ENCODE measurements around the gene CHRDL2. TPM values are rescaled to one million over a fixed set of nuclear protein-coding genes. Genes with fewer than 3 reads are reported as not detected.

The CHRDL2 gene
- total RNA-seq = 0.16 and 0.17 TPM in 2 replicates

GRCh38 chr11:74731301-74732094 lies at the start of gene CHRDL2:
Gene CHRDL2 (minus strand): TSS chr11:74731426. CDS start chr11:74730888, 538 bp downstream.

DNA sequence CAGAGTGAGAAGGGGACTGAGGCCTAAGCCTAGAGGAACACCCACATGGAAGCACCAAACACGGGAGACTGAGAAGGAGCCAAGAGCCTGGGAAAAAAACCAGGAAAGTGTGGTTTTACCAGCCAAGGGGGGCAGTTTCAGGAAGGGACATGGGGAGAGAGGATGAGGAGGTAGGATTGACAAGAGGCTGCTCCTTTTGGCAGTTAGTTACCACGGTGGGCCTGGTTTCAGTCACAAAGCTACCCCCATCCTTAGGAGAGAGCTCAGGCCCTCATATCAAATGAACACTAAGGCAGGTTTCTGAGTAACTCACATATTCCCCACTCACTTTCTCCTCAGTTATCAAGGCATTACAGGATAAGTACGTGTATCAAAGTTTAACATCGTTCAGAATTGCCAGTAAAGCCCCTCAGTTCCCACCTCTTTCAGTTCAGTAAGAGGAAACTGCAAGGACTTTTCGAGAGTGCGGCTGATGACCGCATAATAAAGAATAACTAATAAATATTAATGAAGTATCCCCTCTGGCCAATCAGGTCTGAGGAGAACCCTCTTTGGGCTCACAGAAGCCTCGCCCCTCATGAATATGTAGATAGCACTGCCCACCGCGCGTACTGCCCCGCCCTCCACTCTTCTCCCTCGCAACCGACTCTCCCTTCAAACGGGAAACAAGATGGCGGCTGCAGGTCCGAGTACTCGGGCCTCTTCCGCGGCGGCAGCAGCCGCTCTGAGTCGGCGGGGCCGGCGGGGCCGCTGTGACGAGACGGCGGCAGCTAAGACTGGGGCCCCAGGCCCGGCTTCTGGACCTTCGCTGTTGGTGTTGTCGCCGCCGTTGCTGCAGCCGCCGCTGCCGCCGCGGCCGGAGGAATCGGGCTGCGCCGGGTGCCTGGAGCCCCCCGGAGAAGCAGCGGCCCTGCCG lies 17.2 kb upstream of the CHRDL2 start, which contains the start of gene RNF169:
Gene RNF169 (plus strand): TSS at position 639 of the 916 bp plus-strand sequence. CDS start 32 bp downstream, at position 671.

Other genes starting within 250 kb of the CHRDL2 start
- gene LIPT2, start 237.7 kb downstream of the CHRDL2 start, total RNA-seq = 0.77 and 2.0 TPM in 2 replicates
- gene POLD3, start 138.8 kb downstream of the CHRDL2 start, total RNA-seq = 5.9 and 7.4 TPM in 2 replicates
- 21.7 and 21.8 TPM in 2 replicates for gene RNF169, start 17.4 kb upstream of the CHRDL2 start, total RNA-seq
- gene XRRA1, start 217.7 kb upstream of the CHRDL2 start, total RNA-seq = 5.3 and 11.7 TPM in 2 replicates
- 24.0 and 42.8 TPM in 2 replicates for gene SPCS2, start 217.8 kb upstream of the CHRDL2 start, total RNA-seq